DMS153 treated with DMSO at 0.1 percent for 48 hours (cell line): ENCODE data around the gene VAV3.
"Not testable (repeated sequence)": the region's sequence is repeated elsewhere in the genome, so short reads cannot be mapped to it uniquely, and the experiment has no call there.

Experiments used
- DNase-seq: peaks from one replicate; lab custom pipeline; 2025; ENCODE audit not compliant: unreplicated experiment; lab: John Stamatoyannopoulos, UW

The VAV3 gene

GRCh38 chr1:107661158-107661557, 303.8 kb downstream of the VAV3 start:
- DNase-seq: no peak

- DNase-seq: no peak
These were observed 305.0 kb downstream of the VAV3 start for GRCh38 chr1:107659961-107660360.

- DNase-seq: no peak
These were observed 307.6 kb downstream of the VAV3 start for GRCh38 chr1:107657356-107657755.

GRCh38 chr1:107653765-107654164, 311.2 kb downstream of the VAV3 start:
- no peak for DNase-seq

GRCh38 chr1:107653005-107653404, 312.0 kb downstream of the VAV3 start:
- no peak for DNase-seq

- DNase-seq: not testable (repeated sequence)
These were observed 314.2 kb downstream of the VAV3 start for GRCh38 chr1:107650825-107651224.

- DNase-seq: no peak
These were observed 316.0 kb downstream of the VAV3 start for GRCh38 chr1:107649023-107649422.

GRCh38 chr1:107648071-107648470, 316.9 kb downstream of the VAV3 start:
- no peak for DNase-seq

- DNase-seq: no peak
These were observed 318.0 kb downstream of the VAV3 start for GRCh38 chr1:107647012-107647411.

- no peak for DNase-seq
These were observed 321.2 kb downstream of the VAV3 start for GRCh38 chr1:107643766-107644165.

- no peak for DNase-seq
These were observed 324.8 kb downstream of the VAV3 start for GRCh38 chr1:107640207-107640606.

GRCh38 chr1:107637101-107637500, 327.9 kb downstream of the VAV3 start:
- no peak for DNase-seq

- DNase-seq: no peak
These were observed 331.4 kb downstream of the VAV3 start for GRCh38 chr1:107633596-107633995.

- no peak for DNase-seq
These were observed 338.7 kb downstream of the VAV3 start for GRCh38 chr1:107626073-107626796.

GRCh38 chr1:107625405-107626029, 339.5 kb downstream of the VAV3 start:
- no peak for DNase-seq

GRCh38 chr1:107623431-107623830, 341.5 kb downstream of the VAV3 start:
- DNase-seq: no peak

GRCh38 chr1:107622966-107623365, 342.0 kb downstream of the VAV3 start:
- no peak for DNase-seq

- DNase-seq: no peak
These were observed 342.4 kb downstream of the VAV3 start for GRCh38 chr1:107622535-107622934.

GRCh38 chr1:107620753-107621152, 344.2 kb downstream of the VAV3 start:
- no peak for DNase-seq

GRCh38 chr1:107618539-107618938, 346.4 kb downstream of the VAV3 start:
- DNase-seq: no peak

GRCh38 chr1:107617921-107618320, 347.1 kb downstream of the VAV3 start:
- DNase-seq: no peak

GRCh38 chr1:107617456-107617855, 347.5 kb downstream of the VAV3 start:
- DNase-seq: no peak

GRCh38 chr1:107609808-107610207, 355.2 kb downstream of the VAV3 start:
- no peak for DNase-seq
